ELR (cell line): Measurements from ENCODE around the gene OR6B1.
"Not testable (repeated sequence)": the region's sequence is repeated elsewhere in the genome, so short reads cannot be mapped to it uniquely, and the experiment has no call there.

ENCODE experiments used
- DNase-seq: peaks from one replicate; pipeline ENCODE4 v3.0.0-alpha.2; 2015; ENCODE audit warnings: low read depth

Gene OR6B1

DNA sequence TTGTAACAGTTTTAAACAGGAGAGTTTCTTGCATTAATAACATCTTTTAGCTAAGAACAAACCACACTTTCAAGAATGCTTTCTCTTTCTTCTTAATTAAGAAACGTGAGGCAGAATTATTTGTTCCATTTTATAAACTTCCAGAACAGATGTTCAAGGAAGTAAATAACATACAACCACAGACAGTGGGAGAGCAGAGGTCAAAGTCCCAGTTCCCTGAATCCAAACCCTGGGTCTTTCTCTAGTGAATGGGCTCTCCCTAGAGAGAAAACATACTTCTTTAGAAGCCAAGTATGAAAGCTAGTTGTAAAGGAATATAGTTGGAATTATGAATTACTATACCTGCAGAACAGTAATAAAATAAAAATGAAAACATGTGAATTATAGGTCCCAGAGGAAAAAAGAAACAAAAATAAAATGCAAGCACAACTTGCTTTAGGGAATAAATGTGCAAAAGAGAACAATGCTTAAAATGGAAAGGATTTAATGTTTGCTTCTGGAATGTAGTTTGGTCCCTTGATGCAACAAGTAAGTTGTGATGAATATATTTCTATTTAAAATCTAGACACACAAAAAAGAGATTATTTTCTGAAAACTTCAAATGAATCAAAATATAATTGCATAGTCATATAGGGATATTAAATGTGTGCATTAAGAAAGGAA lies 6.0 kb downstream of the OR6B1 start:
- no peak for DNase-seq

DNA sequence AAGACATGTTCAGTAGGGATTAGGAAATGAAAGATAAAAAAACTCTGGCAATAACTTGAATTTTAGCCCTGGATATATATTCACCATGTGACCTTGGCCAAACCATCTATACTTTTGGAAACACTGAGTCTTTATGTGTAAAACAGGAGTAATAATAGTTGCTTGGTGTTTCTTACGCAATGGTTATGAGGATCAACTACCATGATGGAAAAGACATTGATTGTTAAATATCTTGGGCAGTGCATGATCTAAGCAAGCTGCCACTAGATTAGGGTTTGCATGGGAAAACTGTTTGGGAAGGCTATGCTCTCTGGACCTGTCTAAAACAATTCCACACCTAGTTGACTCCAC lies 6.5 kb downstream of the OR6B1 start:
- no peak for DNase-seq

- no peak for DNase-seq
Measured at GRCh38 chr7:144009361-144009760, 9.2 kb downstream of the OR6B1 start.

- DNase-seq: not testable (repeated sequence)
Measured at GRCh38 chr7:144010061-144010460, 9.9 kb downstream of the OR6B1 start.

DNA sequence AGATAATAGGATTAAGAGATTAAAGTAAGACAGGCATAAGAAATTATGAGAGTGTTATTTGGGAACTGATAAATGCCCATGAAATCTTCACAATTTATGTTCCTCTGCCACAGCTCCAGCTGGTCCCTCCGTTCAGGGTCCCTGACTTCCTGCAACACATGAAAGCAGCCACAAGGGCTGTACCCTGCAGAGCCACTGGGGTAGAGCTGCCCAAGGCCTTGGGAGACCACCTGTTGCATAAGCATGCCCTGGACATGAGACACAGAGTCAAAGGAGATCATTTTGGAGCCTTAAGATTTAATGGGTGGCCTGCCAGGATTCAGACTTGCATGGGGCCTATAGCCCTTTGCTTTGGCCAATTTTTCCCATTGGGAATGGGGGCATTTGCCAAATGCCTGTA lies 10.7 kb downstream of the OR6B1 start:
- not testable (repeated sequence) for DNase-seq

- peak; percentile 46 for DNase-seq
Measured at GRCh38 chr7:144011458-144012230, 11.5 kb downstream of the OR6B1 start.

- no peak for DNase-seq
Measured at GRCh38 chr7:144018065-144018464, 17.9 kb downstream of the OR6B1 start.

DNA sequence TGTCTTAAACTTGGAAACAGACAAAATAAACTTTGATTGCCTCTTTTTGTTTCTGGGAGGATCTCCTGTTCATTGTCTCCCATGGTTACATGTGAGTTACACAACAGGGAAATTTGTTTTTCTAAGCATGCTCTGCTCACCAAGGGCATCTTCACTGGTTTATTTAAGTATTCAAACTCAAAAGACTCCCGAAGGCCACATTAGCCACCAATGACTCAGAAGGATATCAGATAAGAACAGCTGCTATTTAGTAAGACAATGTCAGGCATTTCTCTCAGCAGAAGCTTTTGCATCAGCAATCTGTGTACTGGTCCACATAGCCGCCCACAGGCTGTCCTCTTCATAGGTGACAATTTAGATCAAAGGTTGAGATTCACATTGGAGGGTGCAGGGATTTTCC lies 19.3 kb downstream of the OR6B1 start:
- DNase-seq: peak; percentile 46

GRCh38 chr7:144020340-144020739 lies 20.2 kb downstream of the OR6B1 start:
- DNase-seq: no peak

DNA sequence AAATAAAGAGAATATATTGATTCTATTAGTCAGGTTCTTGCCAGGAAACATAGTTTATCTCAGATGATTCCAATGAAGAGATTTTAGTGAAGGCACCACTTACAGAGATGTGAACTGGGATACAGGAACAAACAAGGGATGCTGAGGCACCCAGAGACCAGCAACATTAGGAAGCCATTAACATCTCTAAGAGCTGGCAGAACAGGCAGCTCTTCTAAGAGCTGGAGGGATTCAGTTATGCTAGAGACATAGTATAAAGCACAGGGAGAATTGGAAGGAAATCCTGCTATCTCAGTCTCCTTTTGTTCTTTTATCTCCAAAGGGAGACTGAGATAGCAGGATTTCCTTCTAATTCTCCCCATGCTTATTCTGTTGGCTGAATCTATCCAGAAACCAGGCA lies 22.0 kb downstream of the OR6B1 start:
- no peak for DNase-seq

DNA sequence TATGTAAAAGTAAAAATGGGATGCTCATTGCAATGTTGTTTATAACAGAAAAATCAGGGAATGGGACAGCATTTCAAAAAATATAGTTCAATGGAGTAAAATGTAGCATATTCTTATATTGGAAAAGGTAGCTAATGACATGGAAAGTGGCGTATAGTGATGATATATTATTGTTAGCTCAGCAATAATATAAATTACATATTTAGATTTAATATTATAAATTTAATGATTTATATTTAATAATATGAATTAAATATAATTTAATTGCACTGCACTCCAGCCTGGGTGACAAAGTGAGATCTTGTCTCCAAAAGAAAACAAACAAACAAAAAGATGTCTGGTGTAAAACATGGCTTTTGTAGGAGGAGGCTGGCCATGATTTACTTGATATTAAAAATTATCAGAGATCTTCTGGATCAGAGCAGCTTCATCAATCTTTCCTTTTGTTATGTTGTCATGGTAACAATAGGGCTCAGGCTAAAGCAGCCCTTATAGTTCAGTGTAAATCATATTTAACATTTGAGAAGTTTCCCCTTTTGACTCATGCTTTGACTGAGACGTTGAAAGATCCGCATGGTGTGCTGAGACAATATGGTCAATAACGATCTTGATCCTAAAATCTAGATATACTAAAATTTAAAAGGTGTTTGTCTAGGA lies 23.2 kb downstream of the OR6B1 start:
- no peak for DNase-seq

- DNase-seq: no peak
Measured at GRCh38 chr7:144024213-144024612, 24.1 kb downstream of the OR6B1 start.

GRCh38 chr7:144026203-144026883 lies 26.2 kb downstream of the OR6B1 start:
- DNase-seq: no peak

- peak; percentile 31 for DNase-seq
Measured at GRCh38 chr7:144027070-144027469, 26.9 kb downstream of the OR6B1 start.

DNA sequence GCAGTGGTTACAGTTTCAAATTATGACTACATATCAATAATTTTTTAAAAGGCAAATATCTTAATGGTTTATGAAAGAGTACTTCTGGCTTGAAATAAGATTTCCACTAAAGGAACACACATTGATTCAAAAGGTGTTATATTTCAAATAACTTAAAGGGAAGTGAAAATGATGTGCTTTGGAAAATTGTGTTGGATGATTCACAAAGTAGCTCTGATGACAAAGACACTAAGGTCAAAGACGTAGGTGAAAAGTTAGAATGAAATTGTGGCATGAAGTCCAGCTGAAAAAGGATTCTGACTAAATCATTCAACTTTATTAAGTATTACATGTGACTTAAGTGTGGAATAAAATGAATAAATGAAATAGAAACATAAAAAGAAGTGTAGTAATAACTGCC lies 27.9 kb downstream of the OR6B1 start:
- DNase-seq: no peak

GRCh38 chr7:144028547-144028946 lies 28.4 kb downstream of the OR6B1 start:
- DNase-seq: no peak

DNA sequence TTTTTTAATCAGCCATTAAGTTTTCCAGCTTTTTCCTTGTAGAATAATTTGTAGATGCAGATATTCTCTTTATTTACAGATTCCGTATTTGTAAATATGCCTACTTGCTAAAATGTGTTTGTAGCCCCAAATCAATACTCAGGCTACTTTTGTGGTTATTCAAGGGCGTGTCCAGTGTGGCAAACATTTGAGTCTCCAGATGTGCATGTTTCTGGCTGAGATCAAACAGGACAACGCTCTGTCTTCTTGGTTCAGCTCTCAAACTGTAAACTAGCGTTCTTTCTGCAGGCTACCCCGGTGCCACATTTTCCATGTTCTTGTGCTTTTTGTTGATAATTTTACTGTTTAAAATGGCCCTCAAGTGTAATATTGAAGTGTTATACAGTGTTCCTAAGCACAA lies 32.4 kb downstream of the OR6B1 start:
- DNase-seq: no peak

DNA sequence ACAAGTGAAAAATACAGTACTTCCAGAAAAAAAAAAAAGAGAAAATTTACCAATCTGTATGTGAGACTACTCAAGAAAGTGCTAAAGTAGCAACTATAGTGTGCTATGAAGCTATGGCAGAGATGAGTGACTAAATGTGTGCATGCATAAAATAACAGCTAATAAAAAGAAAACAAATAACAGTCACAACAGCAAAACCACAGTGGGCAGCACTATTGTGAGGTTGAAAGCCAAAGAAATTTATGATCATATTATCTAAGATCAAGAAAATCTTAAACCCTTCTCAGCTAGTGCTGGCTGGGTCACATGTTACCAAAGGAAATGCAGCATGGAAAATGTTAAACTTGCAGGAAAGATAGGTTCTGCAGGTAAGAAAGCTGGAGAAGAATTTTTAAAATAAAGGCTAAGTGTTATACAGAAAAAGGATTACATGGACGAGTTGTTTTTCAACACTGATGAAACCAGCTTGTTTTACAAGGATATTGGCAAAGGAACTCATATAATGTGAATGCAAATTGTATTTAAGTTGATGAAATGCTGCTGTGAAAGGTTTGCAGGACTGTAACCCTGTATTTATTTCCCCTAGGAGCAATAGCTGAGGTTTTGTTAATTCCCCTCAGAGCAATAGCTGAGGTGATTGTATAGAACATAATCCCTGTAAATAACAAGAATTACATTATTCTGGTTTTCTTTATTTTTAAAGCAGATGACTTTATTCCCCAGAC lies 33.0 kb downstream of the OR6B1 start:
- DNase-seq: no peak

GRCh38 chr7:144035385-144035784 lies 35.3 kb downstream of the OR6B1 start:
- no peak for DNase-seq

DNA sequence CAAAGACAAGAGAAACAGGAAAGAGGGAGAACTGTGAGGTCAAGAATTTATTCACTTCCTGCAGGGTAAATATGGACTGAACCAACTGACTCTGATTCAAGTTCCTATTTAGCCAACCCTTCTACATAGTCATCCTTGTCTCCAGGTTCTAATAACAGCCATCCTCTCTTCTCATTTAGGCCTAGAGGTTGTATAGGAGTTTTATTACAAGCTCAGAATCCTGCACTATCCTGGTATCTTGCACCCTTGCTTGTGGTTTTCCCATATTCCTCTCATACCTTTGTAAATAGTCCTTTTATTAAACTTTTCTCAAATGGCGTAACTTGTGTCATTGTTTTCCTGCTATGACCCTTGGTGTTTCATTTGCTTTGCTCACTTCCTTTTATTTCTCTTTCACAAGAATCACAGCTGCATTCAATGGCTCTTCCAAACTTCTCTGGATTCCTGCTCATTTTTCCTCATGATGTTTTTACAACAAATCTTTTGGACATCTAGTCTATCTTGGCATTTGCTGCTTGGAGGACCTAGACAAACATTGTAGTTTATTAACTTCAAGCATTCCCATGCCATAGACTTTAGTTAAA lies 36.3 kb downstream of the OR6B1 start:
- no peak for DNase-seq

DNA sequence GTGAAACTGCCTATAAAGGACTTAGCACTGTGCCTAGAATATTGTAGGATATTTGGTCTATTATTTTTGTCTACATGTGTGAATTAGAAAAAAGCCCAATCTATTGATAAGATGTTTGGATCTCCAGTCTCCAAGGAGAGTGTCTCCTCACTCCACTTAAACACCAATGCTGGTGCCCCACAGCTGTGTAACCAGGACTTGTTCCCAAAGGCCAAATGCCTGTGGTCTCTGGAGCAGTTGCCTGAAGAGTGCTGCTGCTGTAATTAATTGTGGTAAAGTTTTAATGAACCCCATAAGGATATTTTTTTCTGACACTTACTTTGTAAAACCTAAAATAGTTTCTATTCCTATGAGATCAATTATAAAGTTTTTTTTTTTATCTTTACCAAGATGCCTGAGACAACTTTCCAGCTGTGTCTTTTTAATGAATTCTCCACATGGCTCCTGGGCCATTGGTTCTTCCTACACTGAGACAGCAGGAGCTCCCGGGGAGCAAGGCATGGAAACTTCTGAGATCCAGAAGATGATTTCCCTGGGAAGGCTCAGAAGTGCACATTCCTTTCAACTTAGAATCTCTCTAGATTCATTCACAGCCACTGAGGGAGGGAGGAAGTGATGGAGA lies 37.4 kb downstream of the OR6B1 start:
- no peak for DNase-seq
